Glomerular visceral epithelial cell (primary cell): ENCODE data around the gene STARD8.
A peak's percentile ranks its signal among the peaks of the same experiment; 100 is the strongest.
"Not testable (repeated sequence)": the region's sequence is repeated elsewhere in the genome, so short reads cannot be mapped to it uniquely, and the experiment has no call there.

Source experiments
- DNase-seq: peaks from one replicate; pipeline ENCODE4 v3.0.0-alpha.2; 2016; ENCODE audit errors: extremely low spot score

The STARD8 gene

DNA sequence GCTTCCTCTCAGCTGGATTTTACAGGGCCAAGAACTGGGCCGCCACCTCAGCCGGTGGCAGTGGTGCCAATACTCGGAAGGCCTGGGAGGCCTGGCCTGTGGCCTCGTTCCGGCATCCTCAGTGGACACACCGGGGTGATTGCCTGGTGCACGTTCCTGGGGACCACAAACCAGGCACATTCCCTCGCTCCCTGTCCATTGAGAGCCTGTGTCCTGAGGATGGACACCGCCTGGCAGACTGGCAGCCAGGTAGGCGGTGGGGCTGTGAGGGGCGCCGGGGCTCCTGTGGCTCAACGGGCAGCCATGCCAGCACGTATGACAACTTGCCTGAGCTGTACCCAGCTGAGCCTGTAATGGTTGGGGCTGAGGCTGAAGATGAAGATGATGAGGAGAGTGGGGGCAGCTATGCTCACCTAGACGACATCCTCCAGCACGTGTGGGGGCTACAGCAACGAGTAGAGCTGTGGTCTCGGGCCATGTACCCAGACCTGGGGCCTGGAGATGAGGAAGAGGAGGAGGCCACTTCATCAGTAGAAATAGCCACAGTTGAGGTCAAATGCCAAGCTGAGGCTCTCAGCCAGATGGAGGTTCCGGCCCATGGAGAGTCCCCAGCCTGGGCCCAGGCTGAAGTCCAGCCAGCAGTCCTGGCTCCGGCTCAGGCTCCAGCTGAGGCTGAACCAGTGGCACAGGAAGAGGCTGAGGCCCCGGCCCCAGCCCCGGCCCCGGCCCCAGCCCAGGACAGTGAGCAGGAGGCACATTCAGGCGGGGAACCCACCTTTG, 70.4 kb downstream of the STARD8 start:
- DNase-seq: no peak

DNA sequence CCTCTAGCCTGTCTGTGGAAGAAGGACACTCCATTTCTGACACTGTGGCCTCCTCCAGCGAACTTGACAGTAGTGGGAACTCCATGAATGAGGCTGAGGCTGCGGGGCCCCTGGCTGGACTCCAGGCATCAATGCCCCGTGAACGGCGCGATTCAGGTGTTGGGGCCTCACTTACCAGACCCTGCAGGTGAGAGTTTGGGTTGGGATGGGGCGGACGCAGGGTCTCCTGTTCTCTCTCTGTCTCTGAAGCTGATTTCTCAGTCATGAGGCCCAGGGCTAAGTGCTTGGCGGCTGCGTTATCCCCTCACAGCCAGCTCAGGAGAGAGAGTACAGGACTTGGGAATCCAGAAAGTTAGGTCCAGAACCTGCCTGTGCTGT, 71.0 kb downstream of the STARD8 start:
- DNase-seq: no peak

DNA sequence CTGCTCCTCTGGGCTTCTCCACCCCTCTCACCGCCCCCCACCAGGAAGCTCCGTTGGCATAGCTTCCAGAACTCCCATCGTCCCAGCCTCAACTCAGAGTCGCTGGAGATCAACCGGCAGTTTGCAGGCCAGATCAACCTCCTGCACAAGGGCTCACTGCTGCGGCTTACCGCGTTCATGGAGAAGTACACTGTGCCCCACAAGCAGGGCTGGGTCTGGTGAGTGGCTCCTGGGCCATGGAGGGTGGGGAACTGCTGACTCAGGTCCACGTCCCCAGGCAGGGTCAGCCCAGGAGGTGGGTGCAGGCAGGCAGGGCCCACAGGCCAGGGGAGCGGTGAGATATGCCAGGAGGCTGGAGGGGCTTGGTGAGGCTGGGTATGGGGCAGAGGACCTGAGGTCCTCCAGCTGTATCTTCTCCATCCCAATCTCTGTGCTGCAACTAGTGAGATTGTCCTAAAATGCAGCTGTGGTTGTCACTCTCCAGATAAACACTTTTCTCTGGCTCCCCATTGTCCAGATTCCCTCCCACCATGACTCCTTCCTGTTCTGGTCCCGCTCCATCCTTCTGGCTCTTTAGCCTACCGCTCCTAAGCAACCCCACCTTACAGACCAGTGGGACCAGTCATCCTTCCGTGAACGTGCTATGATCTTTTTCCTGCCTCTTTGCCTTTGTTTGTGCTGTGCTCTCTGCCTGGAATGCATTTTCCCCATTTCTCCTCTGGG, 71.9 kb downstream of the STARD8 start:
- DNase-seq: no peak

DNA sequence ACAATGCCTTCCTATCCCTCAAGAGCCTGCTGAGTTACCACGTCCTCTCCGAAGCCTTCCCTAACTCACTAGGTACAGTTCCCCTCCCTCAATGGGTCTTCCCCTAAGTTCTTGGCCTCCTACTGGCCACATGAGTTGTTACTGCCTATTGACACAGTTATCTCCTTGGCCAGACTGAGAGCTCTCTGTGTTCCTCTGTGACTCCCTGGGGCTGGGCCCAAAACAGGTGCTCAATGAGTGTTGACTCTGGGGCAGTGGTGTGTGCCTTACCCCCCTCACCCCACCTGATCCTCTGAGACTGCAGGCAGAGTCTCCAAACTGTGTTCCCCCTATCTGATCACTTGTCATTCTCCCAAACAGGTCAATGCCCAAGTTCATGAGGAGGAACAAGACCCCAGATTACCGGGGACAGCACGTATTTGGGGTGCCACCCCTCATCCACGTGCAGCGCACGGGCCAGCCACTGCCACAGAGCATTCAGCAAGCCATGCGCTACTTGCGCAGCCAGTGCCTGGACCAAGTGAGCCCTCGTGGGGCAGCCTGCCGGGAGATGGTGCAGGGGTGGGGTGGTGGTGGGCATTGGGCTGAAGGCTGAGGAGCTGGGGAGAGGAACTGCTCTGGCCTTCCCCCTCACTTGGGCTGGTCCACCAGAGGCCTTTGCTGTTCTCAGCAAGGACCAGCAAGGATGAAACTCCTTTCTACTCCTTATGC, 72.6 kb downstream of the STARD8 start:
- DNase-seq: no peak

DNA sequence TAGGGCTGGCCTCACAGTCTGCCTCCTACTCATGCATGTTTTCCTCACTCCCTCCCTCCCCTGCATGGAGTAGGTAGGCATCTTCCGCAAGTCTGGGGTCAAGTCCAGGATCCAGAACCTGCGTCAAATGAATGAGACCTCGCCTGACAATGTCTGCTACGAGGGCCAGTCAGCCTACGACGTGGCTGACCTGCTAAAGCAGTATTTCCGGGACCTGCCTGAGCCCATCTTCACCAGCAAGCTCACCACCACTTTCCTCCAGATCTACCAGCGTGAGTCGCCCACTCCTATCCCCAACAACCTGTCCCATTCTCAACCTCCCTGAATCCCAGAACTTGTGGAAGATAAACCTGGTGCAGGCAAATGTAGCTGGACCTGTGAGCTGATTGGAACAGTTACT, 73.4 kb downstream of the STARD8 start:
- DNase-seq: no peak

DNA sequence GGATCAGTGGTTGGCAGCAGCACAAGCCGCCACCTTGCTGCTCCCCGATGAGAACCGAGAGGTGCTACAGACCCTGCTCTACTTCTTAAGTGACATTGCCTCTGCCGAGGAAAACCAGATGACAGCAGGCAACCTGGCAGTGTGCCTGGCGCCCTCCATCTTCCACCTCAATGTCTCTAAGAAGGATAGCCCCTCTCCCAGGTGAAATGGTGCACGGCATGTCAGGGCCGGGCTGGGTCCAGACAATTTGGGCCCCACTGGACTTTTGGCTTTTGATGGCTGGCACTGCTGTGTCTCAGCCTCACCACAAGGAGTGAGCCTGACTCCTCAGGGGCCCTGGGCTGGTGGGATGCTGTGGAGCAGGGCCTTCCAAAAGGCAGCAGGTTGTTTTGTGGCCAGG, 74.1 kb downstream of the STARD8 start:
- DNase-seq: no peak

DNA sequence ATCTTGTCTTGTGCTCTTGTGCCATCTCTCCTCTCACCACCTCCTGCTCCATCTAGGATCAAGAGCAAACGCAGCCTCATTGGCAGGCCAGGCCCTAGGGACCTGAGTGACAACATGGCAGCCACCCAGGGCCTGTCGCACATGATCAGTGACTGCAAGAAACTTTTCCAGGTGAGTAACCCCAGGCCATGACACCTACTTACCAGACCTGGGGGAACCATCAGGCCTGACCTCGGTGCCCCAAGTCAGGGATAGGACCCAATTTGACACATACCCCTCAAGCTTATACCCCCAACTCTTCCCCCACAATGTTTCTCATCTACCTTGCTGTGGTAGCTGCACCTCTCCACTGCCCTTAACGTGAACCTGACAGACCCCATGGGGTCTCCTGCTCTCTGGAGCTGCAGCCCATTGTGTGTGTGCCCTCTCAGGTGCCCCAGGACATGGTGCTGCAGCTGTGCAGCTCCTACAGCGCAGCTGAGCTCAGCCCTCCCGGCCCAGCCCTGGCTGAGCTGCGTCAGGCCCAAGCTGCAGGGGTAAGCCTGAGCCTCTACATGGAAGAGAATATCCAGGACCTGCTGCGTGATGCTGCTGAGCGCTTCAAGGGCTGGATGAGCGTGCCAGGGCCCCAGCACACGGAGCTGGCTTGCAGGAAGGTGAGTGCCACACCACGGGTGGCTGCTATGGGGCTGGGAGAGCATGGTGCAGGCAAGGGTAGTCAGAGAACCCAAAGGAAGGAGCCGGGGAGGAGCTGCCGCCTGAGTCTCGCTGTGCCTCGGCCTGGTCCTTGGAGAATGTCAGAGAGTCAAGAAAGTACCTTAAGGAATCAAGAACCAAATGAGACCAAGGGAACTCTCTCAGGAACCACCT, 74.8 kb downstream of the STARD8 start:
- DNase-seq: no peak

DNA sequence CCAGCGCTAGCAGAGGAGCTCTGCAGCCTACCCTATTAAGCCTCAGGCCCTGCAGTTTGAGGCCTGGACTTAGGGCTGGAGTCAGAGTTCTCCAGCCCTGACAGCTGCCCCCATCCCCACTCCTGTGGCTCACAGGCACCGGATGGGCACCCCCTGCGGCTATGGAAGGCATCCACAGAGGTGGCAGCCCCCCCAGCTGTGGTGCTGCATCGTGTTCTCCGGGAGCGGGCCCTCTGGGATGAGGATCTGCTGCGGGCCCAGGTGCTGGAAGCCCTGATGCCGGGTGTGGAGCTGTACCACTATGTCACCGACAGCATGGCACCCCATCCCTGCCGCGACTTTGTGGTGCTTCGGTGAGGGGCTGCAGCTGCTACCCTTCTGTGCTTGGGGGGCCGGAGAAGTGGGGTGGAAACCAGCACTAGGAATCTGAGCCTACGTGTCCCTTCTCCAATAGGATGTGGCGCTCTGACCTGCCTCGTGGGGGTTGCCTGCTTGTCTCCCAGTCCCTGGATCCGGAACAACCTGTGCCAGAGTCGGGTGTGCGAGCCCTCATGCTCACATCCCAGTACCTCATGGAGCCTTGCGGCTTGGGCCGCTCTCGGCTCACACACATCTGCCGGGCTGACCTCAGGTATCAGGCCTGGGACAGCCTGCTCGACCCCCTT, 76.2 kb downstream of the STARD8 start:
- no peak for DNase-seq

DNA sequence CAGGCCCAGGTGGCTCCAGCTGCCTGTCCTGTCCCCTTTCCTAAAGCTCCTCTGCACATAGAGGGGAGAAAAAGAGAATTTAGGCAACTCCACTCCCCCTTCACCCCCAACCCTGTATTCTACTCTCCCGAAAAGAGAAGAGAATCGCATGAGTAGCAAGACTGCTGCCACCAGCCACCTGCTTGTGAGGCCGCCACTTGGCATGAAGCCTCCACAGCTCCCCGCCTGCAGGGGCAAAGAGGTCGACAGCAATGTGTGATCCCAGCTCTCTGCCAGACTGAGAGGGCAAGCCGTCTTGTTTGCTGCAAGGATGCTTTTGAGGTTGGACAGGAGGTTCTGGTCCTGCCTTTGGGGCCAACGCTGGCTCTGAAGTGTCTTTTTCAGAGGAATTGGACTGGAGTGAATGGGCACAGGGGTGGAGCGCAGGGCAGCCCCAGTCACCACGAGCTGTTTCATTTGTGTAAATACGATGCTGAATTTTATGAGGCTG, 77.1 kb downstream of the STARD8 start:
- no peak for DNase-seq

DNA sequence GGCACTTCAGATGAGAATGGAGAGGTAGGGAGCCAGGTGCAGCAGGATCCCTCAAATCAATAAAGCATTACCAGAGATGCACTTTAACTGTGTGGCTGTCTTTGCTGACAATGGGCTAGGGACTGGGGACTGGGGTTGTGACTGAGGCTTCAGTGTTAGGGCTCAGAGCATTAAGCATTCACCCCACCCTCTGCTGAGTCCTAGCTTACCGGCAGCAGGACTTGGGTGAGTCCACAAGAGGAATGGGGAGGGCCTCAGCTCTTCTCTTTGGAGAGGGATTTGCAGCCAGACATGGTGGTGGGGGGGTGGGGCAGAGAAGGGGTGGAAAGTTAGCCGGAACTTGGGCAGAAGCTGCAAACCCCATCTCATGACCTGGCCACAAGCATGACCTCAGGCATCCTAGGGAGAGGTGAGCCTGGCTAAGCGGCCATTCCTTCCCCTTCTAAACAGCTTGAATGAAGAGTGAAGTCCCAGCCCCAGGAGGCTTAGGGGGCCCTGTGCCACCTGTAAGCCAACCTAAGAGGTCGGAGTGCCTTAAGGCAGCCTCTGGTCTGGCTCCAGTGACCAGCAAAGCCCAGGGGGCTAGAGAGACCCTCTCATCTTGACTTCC, 78.4 kb downstream of the STARD8 start:
- DNase-seq: no peak

DNA sequence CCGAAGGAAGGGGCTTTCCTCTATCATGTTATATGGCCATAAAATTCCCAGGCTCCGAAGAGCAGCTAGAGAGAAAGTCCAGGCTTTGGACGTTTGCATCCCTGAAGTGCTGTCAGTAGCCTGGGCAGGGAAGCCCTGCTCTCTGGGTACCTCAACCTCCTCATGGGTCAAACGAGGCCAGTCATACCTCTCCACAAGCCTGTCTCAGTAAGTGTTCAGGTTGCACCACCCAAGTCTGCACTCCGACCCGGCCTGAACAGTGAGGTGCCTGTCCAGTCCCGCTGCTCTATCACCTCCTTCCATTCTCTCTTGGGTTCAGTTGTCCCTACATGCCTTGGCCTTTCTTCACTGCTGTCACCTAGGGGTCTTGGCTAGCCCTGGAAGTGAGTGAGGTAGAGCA, 78.9 kb downstream of the STARD8 start:
- DNase-seq: no peak

DNA sequence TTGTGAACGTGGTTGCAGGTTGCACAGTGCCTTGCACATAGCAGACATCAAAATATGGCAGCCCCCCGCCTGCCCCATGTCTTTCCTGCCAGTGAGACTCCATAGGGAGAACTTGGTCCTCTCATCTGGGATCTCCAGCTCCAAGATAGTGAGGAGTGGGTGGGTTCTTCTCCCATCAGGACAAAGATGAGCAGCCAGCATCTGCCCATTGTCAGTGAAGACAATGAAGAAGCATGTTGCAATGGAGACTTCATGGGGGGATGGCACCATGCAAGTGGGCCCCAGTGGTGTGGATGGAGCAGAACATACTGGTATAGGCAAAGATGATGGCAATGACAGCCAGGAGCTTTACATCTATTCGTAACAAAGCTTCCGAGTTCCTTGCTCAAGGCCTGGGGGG, 80.2 kb downstream of the STARD8 start:
- no peak for DNase-seq

DNA sequence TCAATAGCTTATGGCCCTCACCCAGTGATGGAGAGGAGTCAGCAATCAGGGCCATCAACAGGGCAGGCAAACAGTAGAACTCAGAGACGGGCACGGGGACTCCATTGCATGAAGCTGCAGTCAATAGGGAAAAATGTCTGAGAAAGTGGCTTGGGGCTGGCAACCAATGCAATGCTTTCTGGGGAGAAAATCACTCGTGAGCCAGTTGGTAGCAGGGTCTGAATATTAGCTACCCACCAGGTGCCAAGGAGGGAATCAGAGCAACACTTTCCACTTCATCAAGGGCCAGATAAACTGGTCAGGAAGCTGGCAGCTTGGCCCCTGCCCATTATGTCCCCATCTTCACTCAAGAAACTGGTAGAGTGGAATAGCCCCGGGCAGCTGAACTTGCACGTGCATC, 80.7 kb downstream of the STARD8 start:
- no peak for DNase-seq

DNA sequence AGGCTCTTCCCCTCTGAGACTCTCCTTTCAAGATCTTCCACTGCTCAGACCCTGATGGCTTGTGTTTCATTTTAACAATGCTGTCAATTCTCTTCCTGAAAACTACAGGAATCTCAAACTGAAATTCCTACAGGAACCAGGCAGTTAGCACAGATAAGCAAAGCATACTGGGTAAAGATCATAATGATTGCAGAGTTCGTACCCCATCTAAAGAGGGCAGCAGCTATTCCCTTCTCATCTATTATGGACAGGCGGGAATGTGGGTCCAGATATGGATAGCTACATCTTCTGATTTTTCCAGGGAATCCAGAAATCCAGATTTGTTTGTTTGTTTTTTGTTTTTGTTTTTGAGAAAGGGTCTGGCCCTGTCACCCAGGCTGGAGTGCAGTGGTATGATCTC, 83.8 kb downstream of the STARD8 start:
- no peak for DNase-seq

DNA sequence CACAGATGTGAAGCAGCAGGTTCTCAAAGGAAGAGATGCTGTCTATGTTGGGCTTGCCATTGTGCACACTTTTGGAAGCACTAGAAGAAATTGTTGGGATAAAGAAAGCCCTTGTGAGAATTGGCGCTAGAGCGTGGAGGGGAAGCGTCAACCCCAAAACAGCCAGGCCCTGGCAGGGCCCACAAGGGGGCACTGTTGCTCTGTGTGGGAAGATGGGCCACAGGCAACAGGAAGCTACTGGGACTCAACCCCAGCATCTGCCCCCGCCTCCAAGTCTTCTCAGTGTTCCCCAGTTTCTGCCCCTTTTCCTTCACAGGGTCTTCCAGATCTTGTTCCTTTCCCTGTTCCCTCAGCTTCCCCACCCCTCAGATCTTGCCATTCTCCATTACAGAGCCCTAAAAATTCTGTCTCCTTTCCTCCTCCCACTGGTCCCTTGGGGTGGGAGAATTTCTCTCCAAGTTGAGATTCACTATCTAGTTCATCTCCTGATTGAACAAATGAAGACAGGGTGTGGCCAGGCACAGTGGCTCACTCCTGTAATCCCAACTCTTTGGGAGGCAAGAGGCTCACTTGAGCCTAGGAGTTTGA, 85.5 kb downstream of the STARD8 start:
- peak; percentile 45 for DNase-seq

DNA sequence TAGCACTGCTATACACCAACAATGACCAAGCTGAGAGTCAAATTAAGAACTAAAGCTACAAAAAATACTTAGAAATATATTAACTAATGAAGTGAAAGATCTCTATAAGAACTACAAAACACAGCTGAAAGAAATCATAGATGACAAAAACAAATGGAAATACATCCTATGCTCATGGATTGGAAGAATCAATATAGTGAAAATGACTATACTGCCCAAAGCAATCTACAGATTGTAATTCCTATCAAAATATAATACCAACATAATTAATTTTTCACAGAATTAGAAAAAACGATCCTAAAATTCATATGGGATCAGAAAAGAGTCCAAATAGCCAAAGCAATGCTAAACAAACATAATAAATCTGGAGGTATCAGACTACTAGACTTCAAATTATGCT, 87.8 kb downstream of the STARD8 start:
- DNase-seq: no peak

DNA sequence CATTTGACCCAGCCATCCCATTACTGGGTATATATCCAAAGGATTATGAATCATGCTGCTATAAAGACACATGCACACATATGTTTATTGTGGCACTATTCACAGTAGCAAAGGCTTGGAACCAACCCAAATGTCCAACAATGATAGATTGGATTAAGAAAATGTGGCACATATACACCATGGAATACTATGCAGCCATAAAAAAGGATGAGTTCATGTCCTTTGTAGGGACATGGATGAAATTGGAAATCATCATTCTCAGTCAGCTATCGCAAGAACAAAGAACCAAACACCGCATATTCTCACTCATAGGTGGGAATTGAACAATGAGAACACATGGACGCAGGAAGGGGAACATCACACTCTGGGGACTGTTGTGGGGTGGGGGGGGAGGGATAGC, 94.4 kb downstream of the STARD8 start:
- DNase-seq: not testable (repeated sequence)

DNA sequence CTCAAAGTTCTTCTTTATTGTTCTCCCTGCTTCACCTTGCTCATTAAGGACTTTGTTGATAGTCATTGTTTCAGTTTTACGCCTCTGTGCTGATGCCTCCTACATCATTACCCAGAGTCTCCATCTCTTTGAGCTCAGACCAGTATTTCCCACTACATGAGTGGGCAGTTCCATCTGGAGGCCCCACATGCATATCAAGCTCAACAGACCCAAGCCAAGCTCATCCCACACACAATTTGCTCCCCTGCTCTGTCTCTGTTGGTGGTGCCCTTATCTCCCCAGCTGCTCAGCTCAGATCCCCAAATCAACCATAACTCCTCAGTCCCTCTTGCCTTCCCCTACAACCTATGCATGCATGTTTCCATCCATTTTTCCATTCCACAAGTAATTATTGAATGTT, 96.3 kb downstream of the STARD8 start:
- no peak for DNase-seq

DNA sequence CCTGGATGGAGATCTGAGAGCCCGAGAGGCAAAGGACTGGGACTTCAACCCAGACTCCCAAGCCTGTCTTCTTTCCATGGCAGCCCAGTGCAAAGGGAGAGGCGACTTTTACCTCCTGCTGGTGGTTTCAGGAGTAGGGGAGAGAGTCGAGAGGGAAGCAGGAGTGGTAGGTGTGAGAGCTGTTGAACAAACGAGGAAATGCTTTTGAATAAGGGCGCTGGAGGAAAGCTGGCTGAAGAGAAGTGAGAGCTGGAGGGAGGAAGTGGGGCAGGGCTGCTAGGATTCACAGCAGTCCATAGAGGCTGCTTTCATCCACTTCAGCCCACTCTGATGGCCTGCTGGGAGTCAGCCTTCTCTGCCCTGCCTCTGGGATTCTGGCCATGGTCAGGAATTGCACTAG, 99.5 kb downstream of the STARD8 start:
- no peak for DNase-seq

DNA sequence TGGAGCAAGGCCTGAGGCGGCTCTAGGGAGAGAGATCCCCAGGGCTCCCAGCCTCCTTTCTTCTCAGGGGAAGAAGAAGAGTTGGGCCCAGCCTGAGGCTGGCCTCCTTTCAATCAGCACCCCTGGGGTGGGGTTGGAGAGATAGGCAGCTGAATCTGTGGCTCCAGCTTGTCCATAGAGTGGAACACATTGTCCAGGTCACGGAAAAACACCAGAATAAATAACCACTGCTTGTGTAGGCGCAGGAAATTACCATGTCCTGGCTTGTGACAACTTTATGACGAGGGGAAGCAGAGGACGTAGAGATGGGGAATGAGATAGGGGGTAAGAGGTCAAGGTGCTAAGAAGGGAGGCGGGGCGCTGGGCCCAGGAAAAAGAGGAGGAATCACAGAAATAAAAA, 100.6 kb downstream of the STARD8 start:
- no peak for DNase-seq
